ENCODE results near the gene RABGAP1L.

GRCh38 chr1:174417921-174418320 lies 258.6 kb downstream of the RABGAP1L start:
- TF ChIP-seq POLR2A (IDR thresholded peaks at IDR 0.05; ENCODE audit: low read depth, low read length) = no peak
- TF ChIP-seq, protein P1, sequence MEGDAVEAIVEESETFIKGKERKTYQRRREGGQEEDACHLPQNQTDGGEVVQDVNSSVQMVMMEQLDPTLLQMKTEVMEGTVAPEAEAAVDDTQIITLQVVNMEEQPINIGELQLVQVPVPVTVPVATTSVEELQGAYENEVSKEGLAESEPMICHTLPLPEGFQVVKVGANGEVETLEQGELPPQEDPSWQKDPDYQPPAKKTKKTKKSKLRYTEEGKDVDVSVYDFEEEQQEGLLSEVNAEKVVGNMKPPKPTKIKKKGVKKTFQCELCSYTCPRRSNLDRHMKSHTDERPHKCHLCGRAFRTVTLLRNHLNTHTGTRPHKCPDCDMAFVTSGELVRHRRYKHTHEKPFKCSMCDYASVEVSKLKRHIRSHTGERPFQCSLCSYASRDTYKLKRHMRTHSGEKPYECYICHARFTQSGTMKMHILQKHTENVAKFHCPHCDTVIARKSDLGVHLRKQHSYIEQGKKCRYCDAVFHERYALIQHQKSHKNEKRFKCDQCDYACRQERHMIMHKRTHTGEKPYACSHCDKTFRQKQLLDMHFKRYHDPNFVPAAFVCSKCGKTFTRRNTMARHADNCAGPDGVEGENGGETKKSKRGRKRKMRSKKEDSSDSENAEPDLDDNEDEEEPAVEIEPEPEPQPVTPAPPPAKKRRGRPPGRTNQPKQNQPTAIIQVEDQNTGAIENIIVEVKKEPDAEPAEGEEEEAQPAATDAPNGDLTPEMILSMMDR (IDR thresholded peaks at IDR 0.05; ENCODE audit: extremely low read depth in 1 of 2, insufficient read depth in 1 of 2, low read depth in 1 of 2, low read length in 2 of 2) = no peak
- TF ChIP-seq JUN (IDR thresholded peaks at IDR 0.05; ENCODE audit: borderline replicate concordance, insufficient read depth, insufficient read length, low read depth) = no peak

Data from endothelial cell of umbilical vein (primary cell).